ENCODE measurements around the gene LDHD. TPM values are rescaled to one million over a fixed set of nuclear protein-coding genes. Genes with fewer than 3 reads are reported as not detected.

Gene LDHD
- polyA plus RNA-seq, 1 donor (not counting 4 experiments of a cell fraction or from before 2014, with no cell fraction given), result 0.34 TPM

DNA sequence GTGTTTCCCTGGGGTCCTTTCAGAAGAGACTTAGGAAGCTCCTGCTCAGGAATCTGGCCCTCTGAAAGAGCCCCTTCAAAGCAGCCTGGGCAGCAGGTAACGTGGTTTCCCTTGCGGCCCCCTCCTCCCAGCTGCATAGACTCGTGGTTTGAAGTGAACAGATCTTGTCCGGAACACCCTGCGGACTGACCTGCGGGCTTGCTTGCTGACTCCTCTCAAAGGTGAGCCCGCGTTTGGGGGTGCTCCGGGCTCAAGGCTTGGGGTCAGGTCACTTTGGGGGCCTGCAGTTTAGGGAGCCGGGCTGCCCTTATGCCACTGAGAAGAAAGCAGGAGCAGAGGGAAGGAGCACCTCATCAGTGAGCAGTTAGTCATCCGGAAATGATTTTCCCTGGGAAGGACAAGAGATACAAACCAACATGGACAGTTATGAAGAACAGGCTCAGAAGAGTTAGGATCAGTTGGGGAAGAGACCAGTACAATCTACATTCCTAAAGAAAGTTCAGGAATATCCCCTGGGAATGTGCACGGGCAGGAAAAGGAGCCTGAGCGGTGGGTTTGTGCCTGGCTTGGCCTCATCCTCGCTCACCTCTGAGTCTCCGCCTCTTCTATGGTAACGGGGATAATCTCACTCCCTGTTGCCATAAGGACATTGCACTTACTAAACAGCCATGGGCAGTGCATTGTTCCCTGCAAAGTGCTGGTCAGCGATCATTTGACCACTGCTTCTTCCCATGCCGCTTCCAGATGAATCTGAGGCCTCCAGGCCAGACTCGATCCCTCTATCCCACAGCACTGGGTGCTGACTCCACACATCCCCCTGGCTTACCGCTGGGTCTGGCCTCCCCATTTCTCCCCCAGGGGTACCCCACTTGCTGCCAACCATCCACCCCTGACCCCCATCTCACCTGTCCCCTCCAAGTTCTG, 10.0 kb downstream of the LDHD start:
- H3K36me3 ChIP-seq (ENCODE audit: control insufficient read depth in 2 of 2, extremely low read depth in 1 of 2, insufficient read depth in 2 of 2, low read length in 2 of 2), result peaks cover 7% of the 10 kb centered on the region in 2 experiments
- H3K4me3 ChIP-seq (ENCODE audit: control insufficient read depth in 2 of 3, extremely low read depth in 1 of 3, insufficient read depth in 2 of 3, low read depth in 1 of 3, low read length in 3 of 3), result no peak overlapping the region
- no peak overlapping the region for H3K9ac ChIP-seq (ENCODE audit: control insufficient read depth, extremely low read depth, insufficient read depth, low read length)
- no peak overlapping the region for H3K27ac ChIP-seq (ENCODE audit: control insufficient read depth, insufficient read depth, low read length)
- H4K20me1 ChIP-seq (ENCODE audit: control insufficient read depth, extremely low read depth, insufficient read depth, low read length), result no peaks in the 10 kb centered on the region
- no peaks in the 10 kb centered on the region for H3K79me2 ChIP-seq (ENCODE audit: control insufficient read depth, insufficient read depth, low read length)
- H3K4me2 ChIP-seq (ENCODE audit: control insufficient read depth, extremely low read depth, insufficient read depth, low read depth, low read length), result no peak overlapping the region
- dilution Hi-C loops (cut with MboI; ENCODE audit: extremely low pct_ligation_motif_present, low sequenced_read_pairs), result no loop called here
- H3K27me3 ChIP-seq (ENCODE audit: control insufficient read depth, extremely low read depth, insufficient read depth, low read length), result no peaks in the 10 kb centered on the region
- DNase-seq (ENCODE audit: low read depth, low spot score), result no peak
- no peak for FAIRE-seq
- no peaks in the 10 kb centered on the region for H3K9me3 ChIP-seq (ENCODE audit: control insufficient read depth, low read depth, low read length)
- H2AFZ ChIP-seq (ENCODE audit: control insufficient read depth, low read length), result no peak overlapping the region
- H3K9me1 ChIP-seq (ENCODE audit: control insufficient read depth, extremely low read depth, insufficient read depth, low read length), result no peaks in the 10 kb centered on the region
- no peak for TF ChIP-seq EZH2 (IDR thresholded peaks at IDR 0.05; ENCODE audit: low read length)
- TF ChIP-seq, protein P1, sequence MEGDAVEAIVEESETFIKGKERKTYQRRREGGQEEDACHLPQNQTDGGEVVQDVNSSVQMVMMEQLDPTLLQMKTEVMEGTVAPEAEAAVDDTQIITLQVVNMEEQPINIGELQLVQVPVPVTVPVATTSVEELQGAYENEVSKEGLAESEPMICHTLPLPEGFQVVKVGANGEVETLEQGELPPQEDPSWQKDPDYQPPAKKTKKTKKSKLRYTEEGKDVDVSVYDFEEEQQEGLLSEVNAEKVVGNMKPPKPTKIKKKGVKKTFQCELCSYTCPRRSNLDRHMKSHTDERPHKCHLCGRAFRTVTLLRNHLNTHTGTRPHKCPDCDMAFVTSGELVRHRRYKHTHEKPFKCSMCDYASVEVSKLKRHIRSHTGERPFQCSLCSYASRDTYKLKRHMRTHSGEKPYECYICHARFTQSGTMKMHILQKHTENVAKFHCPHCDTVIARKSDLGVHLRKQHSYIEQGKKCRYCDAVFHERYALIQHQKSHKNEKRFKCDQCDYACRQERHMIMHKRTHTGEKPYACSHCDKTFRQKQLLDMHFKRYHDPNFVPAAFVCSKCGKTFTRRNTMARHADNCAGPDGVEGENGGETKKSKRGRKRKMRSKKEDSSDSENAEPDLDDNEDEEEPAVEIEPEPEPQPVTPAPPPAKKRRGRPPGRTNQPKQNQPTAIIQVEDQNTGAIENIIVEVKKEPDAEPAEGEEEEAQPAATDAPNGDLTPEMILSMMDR (optimal IDR thresholded peaks at IDR 0.05 in 1 of 3, IDR thresholded peaks at IDR 0.05 in 1 of 3, conservative IDR thresholded peaks at IDR 0.05 in 1 of 3; ENCODE audit: extremely low read depth in 1 of 3, insufficient read depth in 2 of 3, low read length in 3 of 3), result no peak
- peaks cover 38% of the 10 kb centered on the region for H3K4me1 ChIP-seq (ENCODE audit: control insufficient read depth, extremely low read depth, insufficient read depth, low read length)

DNA sequence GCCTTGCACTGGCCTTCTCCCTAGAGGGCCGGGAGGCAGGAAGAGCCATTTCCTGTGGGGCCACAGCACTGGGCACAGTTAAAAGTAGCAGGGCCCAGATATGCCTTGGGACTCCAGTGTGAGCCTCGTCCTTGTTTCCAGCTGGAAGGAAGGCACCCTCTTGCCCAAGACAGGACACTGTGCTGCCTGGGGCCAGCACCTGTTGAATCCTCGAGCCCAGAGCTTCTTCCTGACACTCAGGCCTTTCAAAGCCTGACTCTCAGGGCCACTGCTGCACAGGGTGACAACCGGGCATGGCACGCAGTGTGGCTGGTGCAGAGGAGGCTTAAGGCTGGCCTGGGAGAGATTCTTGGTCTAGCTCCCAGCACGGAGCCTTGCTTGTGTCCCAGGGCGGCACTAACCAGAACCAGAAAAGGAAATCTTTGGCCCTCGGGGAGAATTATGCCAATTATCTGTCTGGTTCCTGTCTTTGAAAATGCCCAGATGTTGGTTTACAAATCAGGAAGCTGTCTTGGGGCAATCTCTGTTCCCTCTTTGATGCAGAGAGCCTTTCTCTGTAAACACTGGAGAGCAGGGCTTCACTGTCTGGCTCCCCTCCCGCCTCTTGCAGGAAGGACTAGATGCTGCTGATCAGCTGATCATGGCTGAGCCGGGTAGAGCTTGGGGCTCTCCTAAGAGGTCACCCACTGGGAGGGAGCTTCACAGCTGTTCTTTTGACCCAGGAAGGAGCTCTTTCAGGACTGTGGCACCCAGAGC, 11.1 kb downstream of the LDHD start:
- Histone ChIP-seq H3K9me3 (ENCODE audit: control insufficient read depth, low read depth, low read length) (no peaks in the 10 kb centered on the region), H3K27ac (ENCODE audit: control insufficient read depth, insufficient read depth, low read length) (no peak overlapping the region), H3K36me3 (ENCODE audit: control insufficient read depth in 2 of 2, extremely low read depth in 1 of 2, insufficient read depth in 2 of 2, low read length in 2 of 2) (peaks cover 7% of the 10 kb centered on the region in 2 experiments), H3K79me2 (ENCODE audit: control insufficient read depth, insufficient read depth, low read length) (no peaks in the 10 kb centered on the region), H3K4me1 (ENCODE audit: control insufficient read depth, extremely low read depth, insufficient read depth, low read length) (peaks cover 32% of the 10 kb centered on the region), H3K9me1 (ENCODE audit: control insufficient read depth, extremely low read depth, insufficient read depth, low read length) (peaks cover 1% of the 10 kb centered on the region), H3K9ac (ENCODE audit: control insufficient read depth, extremely low read depth, insufficient read depth, low read length) (no peak overlapping the region), H4K20me1 (ENCODE audit: control insufficient read depth, extremely low read depth, insufficient read depth, low read length) (no peaks in the 10 kb centered on the region), H3K4me3 (ENCODE audit: control insufficient read depth in 2 of 3, extremely low read depth in 1 of 3, insufficient read depth in 2 of 3, low read depth in 1 of 3, low read length in 3 of 3) (no peak overlapping the region), H2AFZ (ENCODE audit: control insufficient read depth, low read length) (no peak overlapping the region), H3K4me2 (ENCODE audit: control insufficient read depth, extremely low read depth, insufficient read depth, low read depth, low read length) (no peak overlapping the region), H3K27me3 (ENCODE audit: control insufficient read depth, extremely low read depth, insufficient read depth, low read length) (no peaks in the 10 kb centered on the region)
- dilution Hi-C loops (cut with MboI; ENCODE audit: extremely low pct_ligation_motif_present, low sequenced_read_pairs), result no loop called here
- DNase-seq (ENCODE audit: low read depth, low spot score) (no peak), FAIRE-seq (no peak)
- TF ChIP-seq, protein P1 (optimal IDR thresholded peaks at IDR 0.05 in 1 of 3, IDR thresholded peaks at IDR 0.05 in 1 of 3, conservative IDR thresholded peaks at IDR 0.05 in 1 of 3; ENCODE audit: extremely low read depth in 1 of 3, insufficient read depth in 2 of 3, low read length in 3 of 3), result no peak
- no peak for TF ChIP-seq EZH2 (IDR thresholded peaks at IDR 0.05; ENCODE audit: low read length)

Data from keratinocyte (primary cell).